Forelimb muscle (tissue), 1 donor: ENCODE data around the gene AFG3L2. TPM values are rescaled to one million over a fixed set of nuclear protein-coding genes. Genes with fewer than 3 reads are reported as not detected.

Experiments used
- DNase-seq: peaks from one replicate; pipeline ENCODE4 v3.0.0-alpha.2; 2013; ENCODE audit warnings: low read depth
- polyA plus RNA-seq: library from polyadenylated mRNA; unstranded; fragments of 120-200 nt; gene quantifications from one replicate; pipeline ENCODE4 v1.2.1, GENCODE V29; 2013; ENCODE audit not compliant: insufficient read length

AFG3L2 gene
- polyA plus RNA-seq, 1 donor = 53.7 TPM

GRCh38 chr18:12304351-12305210 lies 72.4 kb downstream of the AFG3L2 start:
- no peak for DNase-seq

- no peak for DNase-seq
Measured at GRCh38 chr18:12302391-12303147, 74.5 kb downstream of the AFG3L2 start.

- no peak for DNase-seq
Measured at GRCh38 chr18:12301263-12302005, 75.6 kb downstream of the AFG3L2 start.

GRCh38 chr18:12299862-12300261 lies 77.2 kb downstream of the AFG3L2 start:
- no peak for DNase-seq

- DNase-seq = no peak
Measured at GRCh38 chr18:12296457-12296856, 80.6 kb downstream of the AFG3L2 start.

- no peak for DNase-seq
Measured at GRCh38 chr18:12296087-12296403, 81.0 kb downstream of the AFG3L2 start.

GRCh38 chr18:12295389-12296086 lies 81.5 kb downstream of the AFG3L2 start:
- DNase-seq = no peak

- no peak for DNase-seq
Measured at GRCh38 chr18:12293831-12294230, 83.2 kb downstream of the AFG3L2 start.

- no peak for DNase-seq
Measured at GRCh38 chr18:12291690-12292089, 85.3 kb downstream of the AFG3L2 start.

GRCh38 chr18:12291161-12291560 lies 85.9 kb downstream of the AFG3L2 start:
- DNase-seq = no peak

- no peak for DNase-seq
Measured at GRCh38 chr18:12290086-12290485, 86.9 kb downstream of the AFG3L2 start.

GRCh38 chr18:12288403-12288755 lies 88.6 kb downstream of the AFG3L2 start:
- no peak for DNase-seq

GRCh38 chr18:12287684-12288402 lies 89.2 kb downstream of the AFG3L2 start:
- peak; percentile 43 for DNase-seq

- DNase-seq = no peak
Measured at GRCh38 chr18:12287131-12287681, 89.8 kb downstream of the AFG3L2 start.

GRCh38 chr18:12283666-12284065 lies 93.4 kb downstream of the AFG3L2 start:
- DNase-seq = no peak

GRCh38 chr18:12283256-12283655 lies 93.8 kb downstream of the AFG3L2 start:
- no peak for DNase-seq

GRCh38 chr18:12282442-12283039 lies 94.5 kb downstream of the AFG3L2 start:
- no peak for DNase-seq

- DNase-seq = no peak
Measured at GRCh38 chr18:12281861-12282260, 95.2 kb downstream of the AFG3L2 start.

- no peak for DNase-seq
Measured at GRCh38 chr18:12279781-12280531, 97.1 kb downstream of the AFG3L2 start.
